SK-MEL-5 (cell line): ENCODE measurements around the gene APBA1. TPM values are rescaled to one million over a fixed set of nuclear protein-coding genes. Genes with fewer than 3 reads are reported as not detected.

Experiments used
- DNase-seq: peaks from one replicate; pipeline ENCODE4 v3.0.0-alpha.2; 2016; ENCODE audit warnings: low read depth, low spot score
- in situ Hi-C: cut with HindIII; loops from 2 replicates; pipeline ENCODE4 v1.10.0; 2016; ENCODE audit warnings: low sequenced_read_pairs, high pct_unique_total_duplicates, low pct_unique_long_range_greater_than_20kb
- total RNA-seq: library from RNA; depleted of rRNA; stranded (reverse); fragments of >200 nt; shearing (Covaris generic); gene quantifications from 2 replicates; pipeline ENCODE4 v1.2.3, GENCODE V29; 2014

The APBA1 gene
- total RNA-seq, 1 experiment from 2014 or later: 1.0 TPM

- in situ Hi-C loops: no loop called here
- no peak for DNase-seq
These were observed 78.9 kb downstream of the APBA1 start for GRCh38 chr9:69593301-69593700.

GRCh38 chr9:69590266-69590665 lies 81.9 kb downstream of the APBA1 start:
- DNase-seq: no peak
- in situ Hi-C loops: no loop called here

DNA sequence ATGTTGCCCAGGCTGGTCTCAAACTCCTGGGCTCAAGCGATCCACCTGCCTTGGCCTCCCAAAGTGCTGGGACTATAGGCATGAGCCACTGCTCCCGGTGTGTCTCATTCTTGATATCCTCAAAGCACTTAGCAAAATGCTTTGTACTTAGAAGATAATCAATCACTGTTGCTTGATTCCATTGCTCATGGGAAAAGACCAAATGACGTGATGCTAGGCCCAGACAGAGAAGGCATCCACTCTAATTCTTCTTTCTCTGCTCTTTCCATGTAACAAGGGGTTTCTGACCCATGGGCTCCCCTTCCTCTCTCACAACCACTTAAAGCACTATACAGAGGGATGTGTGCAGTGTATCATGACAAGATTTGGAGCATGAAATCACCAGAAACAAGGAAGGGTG lies 83.0 kb downstream of the APBA1 start:
- DNase-seq: no peak
- in situ Hi-C loops: no loop called here

- in situ Hi-C loops: no loop called here
- DNase-seq: no peak
These were observed 86.6 kb downstream of the APBA1 start for GRCh38 chr9:69585571-69585970.

DNA sequence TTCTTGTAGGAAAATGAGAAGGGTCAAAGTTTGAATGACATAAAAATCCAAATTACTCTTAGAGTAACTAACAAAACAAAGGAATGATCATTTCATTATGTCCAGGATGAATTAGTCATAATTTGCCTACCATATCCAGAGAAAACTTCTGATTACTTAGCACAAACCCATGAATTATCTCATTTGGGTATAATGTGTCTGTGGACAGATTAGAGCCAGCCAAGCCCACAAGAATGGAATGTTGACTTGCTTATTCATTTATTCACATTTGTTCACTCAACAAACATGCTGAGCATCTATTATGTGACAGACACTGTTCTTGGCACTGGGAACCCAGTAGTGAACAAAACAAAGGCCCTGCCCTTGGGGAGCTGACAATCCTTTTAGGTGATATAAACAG lies 87.4 kb downstream of the APBA1 start:
- in situ Hi-C loops: no loop called here
- DNase-seq: no peak

DNA sequence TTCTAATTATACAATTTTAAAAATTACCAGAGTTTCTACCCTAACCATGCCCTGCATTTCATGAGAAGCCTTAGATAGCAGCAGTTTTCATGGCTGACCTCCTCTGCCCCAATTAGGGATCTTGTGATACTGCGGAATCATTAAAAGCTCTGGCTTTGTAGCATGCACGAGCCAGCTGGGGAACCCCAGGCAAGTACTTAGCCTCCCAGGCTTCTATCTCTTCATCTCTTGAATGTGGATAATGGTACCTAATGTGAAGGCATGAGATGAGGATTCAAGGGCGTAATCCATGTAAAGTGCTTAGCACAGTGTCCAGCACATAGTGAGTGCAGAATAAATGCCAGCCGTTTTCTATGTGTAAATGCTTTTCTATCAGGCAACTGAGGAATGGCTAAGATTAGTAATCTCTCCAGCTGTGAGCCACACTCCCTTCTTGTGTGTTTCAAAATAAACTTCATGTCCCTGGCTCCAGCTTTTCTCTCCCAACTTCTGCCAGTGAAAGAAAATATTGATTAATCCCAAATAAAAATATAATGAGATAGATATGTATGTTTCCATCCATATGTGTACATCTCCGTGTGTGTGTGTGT lies 88.4 kb downstream of the APBA1 start:
- DNase-seq: no peak
- in situ Hi-C loops: no loop called here

DNA sequence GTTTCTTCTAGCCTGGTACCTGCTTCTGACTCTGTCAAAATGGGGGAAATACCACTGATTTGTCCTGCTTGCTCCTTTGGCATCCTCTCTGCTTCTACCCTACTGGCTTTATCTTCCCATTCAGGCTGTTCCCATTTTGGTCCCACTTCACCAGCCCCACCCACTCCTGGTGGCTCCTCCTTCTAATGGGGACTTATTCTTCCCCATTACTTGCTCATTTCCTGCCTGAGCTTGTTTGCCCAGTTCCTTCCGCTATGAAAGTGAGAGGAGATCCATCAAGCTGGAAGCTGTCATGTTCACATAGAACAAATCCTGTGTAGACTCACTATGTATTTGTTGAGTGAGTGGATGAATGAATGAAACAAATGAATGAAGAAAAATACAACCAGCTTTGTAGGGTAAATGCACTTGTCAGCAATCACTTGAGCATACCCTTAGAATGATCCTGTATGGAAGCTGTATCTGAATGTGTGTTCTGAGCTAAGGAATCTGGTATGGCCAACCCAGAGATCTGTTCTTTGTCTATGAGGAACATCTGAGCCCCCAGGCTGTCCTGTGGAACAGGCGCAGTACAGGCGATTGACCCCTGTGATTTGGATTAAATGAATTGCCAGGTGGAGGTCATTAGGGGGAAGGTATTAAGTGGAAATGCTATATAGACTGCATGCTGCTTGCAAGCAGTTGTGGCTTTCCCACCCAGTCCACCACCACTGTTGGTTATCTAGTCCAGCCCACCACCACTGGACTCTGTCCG lies 89.5 kb downstream of the APBA1 start:
- in situ Hi-C loops: no loop called here

DNA sequence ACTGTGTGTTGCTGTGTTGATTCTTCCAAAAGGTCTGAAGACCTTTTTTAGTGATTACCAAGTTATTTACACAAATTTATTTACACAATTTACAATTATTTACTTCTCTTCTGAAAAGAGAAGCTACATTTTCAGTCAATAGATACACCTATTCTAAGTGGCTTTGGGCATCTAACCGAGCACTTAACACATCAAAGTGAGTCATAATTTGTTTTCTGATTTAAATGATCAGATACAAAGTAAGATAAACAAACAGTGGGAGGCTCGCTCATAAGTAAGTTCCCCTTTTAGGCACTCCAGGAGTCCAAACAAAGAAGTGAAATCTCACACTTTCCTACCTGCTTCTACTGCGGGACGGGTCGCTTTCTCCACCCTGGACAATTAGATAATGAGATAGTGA lies 90.2 kb downstream of the APBA1 start:
- DNase-seq: no peak
- in situ Hi-C loops: no loop called here

More for the DNA sequence above, 89.5 kb downstream of the APBA1 start:
- no peak for DNase-seq

DNA sequence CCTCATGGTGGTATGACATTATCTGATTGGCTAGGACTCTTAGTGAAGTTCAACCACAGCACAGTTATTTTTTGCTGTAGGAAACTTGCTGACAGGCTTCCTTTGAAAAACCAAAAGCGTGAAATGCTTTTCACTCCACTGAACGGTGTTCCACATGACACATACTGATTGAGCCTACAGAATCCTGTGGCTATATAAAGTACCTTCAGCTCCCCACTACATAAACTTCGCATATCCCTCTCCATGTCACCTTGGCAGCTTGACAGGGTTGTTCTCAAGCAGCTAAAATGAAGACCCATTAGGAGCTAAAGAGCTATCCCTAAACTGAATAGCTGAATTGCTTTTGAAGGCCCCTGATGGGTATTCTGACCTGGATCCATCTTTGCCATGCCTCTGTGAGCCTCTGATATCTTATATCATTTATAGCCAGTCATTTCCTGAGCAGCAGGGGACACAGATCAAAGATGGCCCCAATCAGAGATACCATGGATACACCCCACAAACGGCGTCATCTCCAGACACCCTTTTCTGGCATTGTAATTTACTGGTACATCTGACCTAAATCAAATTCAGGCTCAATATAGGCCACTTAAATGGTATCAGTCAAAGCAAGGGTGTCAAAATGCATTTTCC lies 91.5 kb downstream of the APBA1 start:
- in situ Hi-C loops: no loop called here
- DNase-seq: no peak

- DNase-seq: no peak
- in situ Hi-C loops: no loop called here
These were observed 92.2 kb downstream of the APBA1 start for GRCh38 chr9:69579760-69580581.

- in situ Hi-C loops: no loop called here
- no peak for DNase-seq
These were observed 93.0 kb downstream of the APBA1 start for GRCh38 chr9:69579032-69579758.

GRCh38 chr9:69578026-69578425 lies 94.1 kb downstream of the APBA1 start:
- in situ Hi-C loops: no loop called here
- no peak for DNase-seq

- in situ Hi-C loops: no loop called here
- no peak for DNase-seq
These were observed 95.0 kb downstream of the APBA1 start for GRCh38 chr9:69577123-69577522.

DNA sequence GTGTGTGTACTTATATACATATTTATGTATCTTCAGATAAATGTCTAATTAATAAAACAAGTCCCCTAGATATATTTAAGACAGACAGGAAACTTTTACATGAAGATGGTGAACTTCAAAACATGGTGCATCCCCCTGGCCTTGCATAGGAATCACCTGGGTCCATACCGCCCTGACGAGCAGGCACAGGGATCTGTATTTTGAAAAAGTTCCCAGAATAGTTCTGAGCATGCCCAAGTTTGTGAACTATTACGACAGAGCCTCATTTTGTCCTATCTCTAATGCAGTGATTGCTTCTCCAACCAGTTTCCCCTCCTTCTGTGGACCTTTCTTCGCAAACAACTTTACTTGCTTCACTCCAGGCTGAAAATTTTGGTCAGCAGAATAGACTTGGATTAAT lies 98.1 kb downstream of the APBA1 start:
- in situ Hi-C loops: no loop called here
- DNase-seq: no peak

DNA sequence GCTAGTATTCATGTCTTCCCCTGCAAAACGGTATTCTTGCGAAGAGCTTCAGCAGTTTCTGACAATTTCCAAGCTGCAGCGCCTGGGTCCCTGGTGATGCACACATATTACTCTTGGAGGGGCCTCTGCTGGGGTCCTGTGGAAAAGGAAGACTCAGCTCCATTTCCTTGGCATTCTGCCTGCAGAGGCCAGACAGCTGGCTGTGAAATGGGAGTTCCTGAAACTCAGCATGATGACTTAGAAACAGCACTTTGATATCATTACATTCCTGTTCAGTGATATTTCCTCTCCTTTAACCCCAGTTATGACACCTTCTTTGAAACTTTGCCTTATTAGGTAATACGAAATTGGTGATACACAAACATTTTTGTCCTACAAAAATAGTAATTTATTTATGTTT lies 98.5 kb downstream of the APBA1 start:
- in situ Hi-C loops: no loop called here
- no peak for DNase-seq

- no peak for DNase-seq
- in situ Hi-C loops: no loop called here
These were observed 99.6 kb downstream of the APBA1 start for GRCh38 chr9:69572611-69573010.

- no peak for DNase-seq
- in situ Hi-C loops: no loop called here
These were observed 101.1 kb downstream of the APBA1 start for GRCh38 chr9:69571032-69571431.
